Measurements from ENCODE around the gene DEK.

DNA sequence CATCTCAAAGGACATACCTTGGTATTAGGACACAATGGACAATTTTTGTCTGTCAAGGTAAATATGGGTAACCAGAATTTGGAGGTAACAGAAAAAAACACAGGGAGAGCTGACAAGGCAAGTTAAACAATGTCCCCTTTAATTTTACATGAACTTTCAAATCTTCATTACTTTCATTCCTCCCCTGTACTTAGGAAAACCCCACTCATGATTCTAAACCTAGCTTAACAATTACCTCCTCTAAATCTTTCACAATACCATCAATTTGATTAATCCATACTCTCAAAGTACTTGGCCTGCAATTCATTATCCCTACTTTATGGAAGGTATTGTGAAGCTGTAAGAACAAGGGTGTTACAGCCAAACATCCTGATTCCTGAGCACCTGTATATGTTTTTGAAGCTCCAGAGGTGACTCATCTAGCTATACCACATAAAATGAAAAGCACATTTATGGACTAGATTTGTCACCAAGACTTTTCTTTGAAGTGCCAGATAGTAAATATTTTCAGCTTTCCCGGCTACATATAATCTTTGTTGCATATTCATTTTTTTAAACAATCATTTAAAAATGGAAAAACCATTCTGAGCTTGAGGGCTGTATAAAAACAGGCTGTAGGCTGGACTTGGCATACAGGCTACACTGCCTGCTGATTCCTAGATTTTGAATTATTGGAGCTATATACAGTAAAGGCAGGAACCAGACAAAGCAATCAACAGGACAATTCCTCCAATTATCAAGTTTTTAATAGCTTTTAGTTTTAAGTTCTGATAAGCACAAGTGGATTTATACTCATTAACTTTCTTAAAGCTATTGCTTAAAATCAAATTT, 22.9 kb downstream of the DEK start:
- TF ChIP-seq, protein P1, sequence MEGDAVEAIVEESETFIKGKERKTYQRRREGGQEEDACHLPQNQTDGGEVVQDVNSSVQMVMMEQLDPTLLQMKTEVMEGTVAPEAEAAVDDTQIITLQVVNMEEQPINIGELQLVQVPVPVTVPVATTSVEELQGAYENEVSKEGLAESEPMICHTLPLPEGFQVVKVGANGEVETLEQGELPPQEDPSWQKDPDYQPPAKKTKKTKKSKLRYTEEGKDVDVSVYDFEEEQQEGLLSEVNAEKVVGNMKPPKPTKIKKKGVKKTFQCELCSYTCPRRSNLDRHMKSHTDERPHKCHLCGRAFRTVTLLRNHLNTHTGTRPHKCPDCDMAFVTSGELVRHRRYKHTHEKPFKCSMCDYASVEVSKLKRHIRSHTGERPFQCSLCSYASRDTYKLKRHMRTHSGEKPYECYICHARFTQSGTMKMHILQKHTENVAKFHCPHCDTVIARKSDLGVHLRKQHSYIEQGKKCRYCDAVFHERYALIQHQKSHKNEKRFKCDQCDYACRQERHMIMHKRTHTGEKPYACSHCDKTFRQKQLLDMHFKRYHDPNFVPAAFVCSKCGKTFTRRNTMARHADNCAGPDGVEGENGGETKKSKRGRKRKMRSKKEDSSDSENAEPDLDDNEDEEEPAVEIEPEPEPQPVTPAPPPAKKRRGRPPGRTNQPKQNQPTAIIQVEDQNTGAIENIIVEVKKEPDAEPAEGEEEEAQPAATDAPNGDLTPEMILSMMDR (IDR thresholded peaks at IDR 0.05; ENCODE audit: low read depth, low read length, poor library complexity, severe bottlenecking): no peak
- TF ChIP-seq EZH2phosphoT487 (IDR thresholded peaks at IDR 0.05; ENCODE audit: borderline replicate concordance, low read length): no peak

All from DOHH2 (cell line).